ENCODE results near the gene ZW10. TPM values are rescaled to one million over a fixed set of nuclear protein-coding genes. Genes with fewer than 3 reads are reported as not detected.

ZW10 gene, protein sequence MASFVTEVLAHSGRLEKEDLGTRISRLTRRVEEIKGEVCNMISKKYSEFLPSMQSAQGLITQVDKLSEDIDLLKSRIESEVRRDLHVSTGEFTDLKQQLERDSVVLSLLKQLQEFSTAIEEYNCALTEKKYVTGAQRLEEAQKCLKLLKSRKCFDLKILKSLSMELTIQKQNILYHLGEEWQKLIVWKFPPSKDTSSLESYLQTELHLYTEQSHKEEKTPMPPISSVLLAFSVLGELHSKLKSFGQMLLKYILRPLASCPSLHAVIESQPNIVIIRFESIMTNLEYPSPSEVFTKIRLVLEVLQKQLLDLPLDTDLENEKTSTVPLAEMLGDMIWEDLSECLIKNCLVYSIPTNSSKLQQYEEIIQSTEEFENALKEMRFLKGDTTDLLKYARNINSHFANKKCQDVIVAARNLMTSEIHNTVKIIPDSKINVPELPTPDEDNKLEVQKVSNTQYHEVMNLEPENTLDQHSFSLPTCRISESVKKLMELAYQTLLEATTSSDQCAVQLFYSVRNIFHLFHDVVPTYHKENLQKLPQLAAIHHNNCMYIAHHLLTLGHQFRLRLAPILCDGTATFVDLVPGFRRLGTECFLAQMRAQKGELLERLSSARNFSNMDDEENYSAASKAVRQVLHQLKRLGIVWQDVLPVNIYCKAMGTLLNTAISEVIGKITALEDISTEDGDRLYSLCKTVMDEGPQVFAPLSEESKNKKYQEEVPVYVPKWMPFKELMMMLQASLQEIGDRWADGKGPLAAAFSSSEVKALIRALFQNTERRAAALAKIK
- total RNA-seq (2022; extraction: Qiagen RNA extraction) = 12.6 to 14.8 TPM (median 13.4 TPM) in 5 replicates

DNA sequence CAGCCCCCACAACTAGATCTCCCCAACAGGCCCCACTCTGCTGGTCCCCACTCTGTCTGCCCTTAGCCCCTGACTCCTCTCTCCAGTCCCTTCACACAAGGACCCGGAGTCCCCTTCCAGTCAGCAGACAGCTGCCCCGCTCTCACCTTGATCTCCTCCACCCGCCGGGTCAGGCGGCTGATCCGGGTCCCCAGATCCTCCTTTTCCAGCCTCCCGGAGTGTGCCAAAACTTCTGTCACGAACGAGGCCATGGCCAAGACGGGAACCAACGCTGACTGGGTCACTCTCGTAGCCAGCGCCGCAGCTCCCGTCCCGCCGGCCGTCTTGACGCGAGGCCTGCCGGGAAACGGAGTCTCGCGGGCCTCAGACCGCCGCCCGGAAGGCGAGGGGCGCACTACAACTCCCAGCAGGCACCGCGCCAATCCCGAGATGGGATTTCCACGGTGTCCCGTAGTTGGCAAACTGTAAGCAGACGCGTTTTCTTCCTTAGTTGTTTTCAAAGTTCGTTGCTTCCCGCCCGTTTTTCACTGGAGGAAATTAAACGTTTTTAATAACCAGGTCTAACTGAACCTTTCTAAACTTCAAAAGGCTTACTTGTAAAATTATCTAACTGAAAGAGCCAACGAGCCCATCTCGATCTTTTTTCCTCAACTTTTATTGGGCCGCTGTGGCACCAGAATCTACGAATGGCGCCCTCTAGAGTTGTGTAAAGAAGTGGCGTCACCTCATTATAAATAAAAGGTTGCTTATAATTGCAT is at the start of gene ZW10:
TSS of gene ZW10 (minus strand) at position 277 of the 758 bp plus-strand sequence. CDS start at position 251, 26 bp downstream.

DNA sequence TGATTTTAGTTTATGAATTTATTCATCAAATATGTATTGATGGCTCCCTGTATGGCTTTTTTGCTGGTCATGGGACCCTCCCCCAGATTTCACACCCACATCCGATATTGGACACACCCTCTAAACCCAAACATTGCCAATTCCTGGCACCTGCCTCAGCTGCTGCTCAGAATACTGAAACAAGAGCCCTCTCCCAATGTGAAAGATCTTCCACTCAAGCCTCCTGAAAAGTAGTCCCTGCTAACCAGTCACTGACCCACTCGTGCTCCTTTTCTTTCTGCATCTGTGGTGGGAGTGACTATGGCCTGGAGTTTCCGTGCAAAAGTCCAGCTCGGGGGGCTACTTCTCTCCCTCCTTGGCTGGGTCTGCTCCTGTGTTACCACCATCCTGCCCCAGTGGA is 6.0 kb upstream of the ZW10 start, which contains the start of gene CLDN25:
TSS of gene CLDN25 (plus strand) at position 301 of the 400 bp plus-strand sequence. CDS start at position 301, 0 bp downstream.

DNA sequence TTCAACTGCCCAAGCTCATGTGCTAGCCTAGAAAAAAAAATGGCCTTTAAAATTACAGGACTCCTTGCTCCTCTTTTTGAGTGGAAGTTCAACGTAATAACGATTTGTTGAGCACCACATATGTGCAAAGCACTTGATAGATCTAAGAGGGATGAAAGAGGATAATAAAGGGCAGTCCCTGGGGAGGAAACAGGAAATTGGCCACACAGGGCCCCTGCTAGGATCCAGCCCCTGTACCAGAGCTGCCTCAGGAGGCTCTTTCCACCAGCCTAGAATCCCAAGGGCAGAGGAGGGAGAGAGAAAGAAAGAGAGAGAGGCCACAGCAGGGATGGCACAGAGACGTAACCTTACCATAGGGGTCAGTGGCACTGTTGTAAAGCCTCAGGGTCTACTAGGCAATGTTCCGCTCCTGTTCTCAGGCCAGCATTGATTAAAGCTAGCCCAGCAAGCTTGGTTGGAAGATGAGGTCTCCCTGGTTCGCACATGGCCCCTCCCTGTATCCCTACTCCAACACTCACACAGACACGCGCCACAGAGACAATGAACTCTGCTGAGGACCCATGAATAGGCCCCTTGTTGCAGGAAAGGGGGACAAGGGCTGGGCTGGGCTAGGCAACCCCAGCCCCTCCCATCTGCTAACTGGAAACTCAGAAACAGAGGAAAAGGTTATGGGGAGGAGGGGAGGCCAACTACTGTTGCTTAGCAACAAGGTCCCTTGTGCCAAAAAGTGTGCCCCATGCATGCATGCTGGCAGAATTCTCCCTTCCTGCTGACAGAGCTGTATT is 67.4 kb downstream of the ZW10 start, which contains the start of gene TMPRSS5:
TSS of gene TMPRSS5 (minus strand) at position 438 of the 785 bp plus-strand sequence. CDS start at position 354, 84 bp downstream.

Other genes starting within 250 kb of the ZW10 start
- 0.08 to 0.15 TPM (median 0.11 TPM) in 5 replicates for gene TMPRSS5, start 67.4 kb downstream of the ZW10 start, total RNA-seq (2022; extraction: Qiagen RNA extraction)
- gene CLDN25, start 6.1 kb upstream of the ZW10 start, total RNA-seq (2022; extraction: Qiagen RNA extraction) = not detected in 5 replicates
- 13.2 to 20.1 TPM (median 19.2 TPM) in 5 replicates for gene USP28, start 101.9 kb upstream of the ZW10 start, total RNA-seq (2022; extraction: Qiagen RNA extraction)
- gene HTR3B, start 131.1 kb upstream of the ZW10 start, total RNA-seq (2022; extraction: Qiagen RNA extraction) = not detected in 5 replicates
- gene HTR3A, start 201.4 kb upstream of the ZW10 start, total RNA-seq (2022; extraction: Qiagen RNA extraction) = not detected in 5 replicates

Data from A549 treated with dexamethasone at 1 μM for 4 hours (cell line).